ENCODE data around the gene CRADD.
"Not testable (repeated sequence)": the region's sequence is repeated elsewhere in the genome, so short reads cannot be mapped to it uniquely, and the experiment has no call there.

Gene CRADD

DNA sequence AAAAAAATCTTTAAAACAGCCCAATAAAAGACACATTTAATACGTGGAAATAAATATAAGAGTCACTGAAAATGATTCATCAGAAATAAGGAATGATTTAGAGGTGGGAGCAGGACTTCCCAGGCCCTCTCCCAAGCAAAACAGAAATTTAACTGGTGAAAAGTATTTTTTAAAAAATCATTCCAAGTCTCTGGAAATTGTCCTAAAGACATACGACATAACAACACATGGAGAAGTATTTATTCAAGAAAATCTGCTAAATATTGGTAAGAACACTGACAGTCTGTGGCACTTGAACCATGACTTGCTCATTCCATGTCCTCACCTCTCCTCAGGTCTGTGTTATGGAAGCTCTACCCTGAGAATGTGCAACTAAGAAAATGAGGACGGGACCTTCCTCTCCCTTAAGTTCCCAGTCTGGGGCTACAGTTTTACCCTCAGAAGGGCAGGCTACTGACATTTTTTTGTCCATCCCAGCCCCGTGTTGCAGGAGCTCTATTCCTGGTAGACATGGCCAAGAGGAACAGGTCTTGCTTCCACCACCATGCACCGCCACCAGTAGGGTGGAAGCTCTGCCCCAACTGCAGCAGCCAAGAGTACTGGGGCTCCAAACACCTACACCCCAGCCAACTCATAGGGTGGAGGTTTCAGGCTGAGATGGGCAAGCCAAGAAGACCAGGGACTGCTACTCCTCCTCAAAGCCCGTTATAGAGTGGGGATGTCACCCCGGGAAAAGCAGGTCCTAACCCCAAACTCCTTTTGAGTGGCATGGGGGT lies 193.0 kb downstream of the CRADD start:
- peaks cover 0 to 7% of the 10 kb centered on the region in 2 donors for H3K36me3 ChIP-seq (ENCODE audit: control insufficient read depth in 1 of 2, insufficient read depth in 2 of 2, low read length in 2 of 2)
- peaks cover 10 to 46% of the 10 kb centered on the region in 2 donors for H3K9me3 ChIP-seq (ENCODE audit: control insufficient read depth in 1 of 2, low read length in 2 of 2)
- H3K27ac ChIP-seq (ENCODE audit: low read length) = no peak overlapping the region
- no peak overlapping the region for H3K4me3 ChIP-seq (ENCODE audit: low read depth in 1 of 2, low read length in 2 of 2)
- no peaks in the 10 kb centered on the region for H3K27me3 ChIP-seq (ENCODE audit: low read depth, low read length)
- H3K4me1 ChIP-seq (ENCODE audit: control insufficient read depth in 1 of 2, insufficient read depth in 2 of 2, low read length in 2 of 2) = no peaks in the 10 kb centered on the region

DNA sequence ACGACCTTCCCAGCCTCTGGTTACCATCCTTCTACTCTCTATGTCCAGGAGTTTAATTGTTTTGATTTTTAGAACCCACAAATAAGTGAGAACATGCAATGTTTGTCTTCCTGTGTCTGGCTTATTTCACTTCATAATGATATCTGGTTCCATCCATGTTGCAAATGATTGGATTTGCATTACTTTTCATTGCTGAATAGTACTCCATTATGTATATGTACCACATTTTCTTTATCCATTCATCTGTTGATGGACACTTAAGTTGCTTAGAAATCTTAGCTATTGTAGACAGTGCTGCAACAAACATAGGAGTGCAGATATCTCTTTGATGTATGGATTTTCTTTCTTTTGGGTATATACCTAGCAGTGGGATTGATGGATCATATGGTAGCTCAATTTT lies 194.4 kb downstream of the CRADD start:
- H3K9me3 ChIP-seq (ENCODE audit: control insufficient read depth in 1 of 2, low read length in 2 of 2) = peaks cover 3 to 35% of the 10 kb centered on the region in 2 donors
- H3K27me3 ChIP-seq (ENCODE audit: low read depth, low read length); H3K4me3 ChIP-seq (ENCODE audit: low read depth in 1 of 2, low read length in 2 of 2); H3K36me3 ChIP-seq (ENCODE audit: control insufficient read depth in 1 of 2, insufficient read depth in 2 of 2, low read length in 2 of 2); H3K4me1 ChIP-seq (ENCODE audit: control insufficient read depth in 1 of 2, insufficient read depth in 2 of 2, low read length in 2 of 2); H3K27ac ChIP-seq (ENCODE audit: low read length): not testable (repeated sequence)

DNA sequence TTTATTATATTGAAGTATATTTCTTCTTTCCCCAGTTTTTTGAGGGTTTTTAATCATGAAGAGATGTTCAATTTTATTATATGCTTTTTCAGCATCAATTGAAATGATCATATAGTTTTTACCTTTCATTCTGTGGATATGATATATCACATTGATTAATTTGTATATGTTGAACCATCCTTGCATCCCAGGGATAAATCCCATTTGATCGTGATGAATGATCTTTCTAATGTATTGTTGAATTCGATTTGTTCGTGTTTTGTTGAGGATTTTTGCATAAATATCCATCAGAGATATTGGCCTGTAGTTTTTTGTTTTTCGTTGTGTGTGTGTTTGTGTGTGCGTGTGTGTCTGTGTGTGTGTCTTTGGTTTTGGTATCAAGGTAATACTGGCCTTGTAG lies 196.4 kb downstream of the CRADD start:
- H3K9me3 ChIP-seq (ENCODE audit: control insufficient read depth in 1 of 2, low read length in 2 of 2) = peaks cover 3 to 31% of the 10 kb centered on the region in 2 donors
- no peak overlapping the region for H3K4me3 ChIP-seq (ENCODE audit: low read depth in 1 of 2, low read length in 2 of 2)
- H3K27me3 ChIP-seq (ENCODE audit: low read depth, low read length) = no peaks in the 10 kb centered on the region

GRCh38 chr12:93875157-93875556 lies 198.0 kb downstream of the CRADD start:
- peaks cover 0 to 21% of the 10 kb centered on the region in 2 donors for H3K9me3 ChIP-seq (ENCODE audit: control insufficient read depth in 1 of 2, low read length in 2 of 2)
- no peak overlapping the region for H3K27ac ChIP-seq (ENCODE audit: low read length)
- no peak overlapping the region for H3K4me3 ChIP-seq (ENCODE audit: low read depth in 1 of 2, low read length in 2 of 2)
- H3K36me3 ChIP-seq (ENCODE audit: control insufficient read depth in 1 of 2, insufficient read depth in 2 of 2, low read length in 2 of 2) = no peaks in the 10 kb centered on the region
- H3K27me3 ChIP-seq (ENCODE audit: low read depth, low read length) = no peaks in the 10 kb centered on the region
- no peaks in the 10 kb centered on the region for H3K4me1 ChIP-seq (ENCODE audit: control insufficient read depth in 1 of 2, insufficient read depth in 2 of 2, low read length in 2 of 2)

More for the DNA sequence above, 196.4 kb downstream of the CRADD start:
- Histone ChIP-seq H3K27ac (ENCODE audit: low read length) (no peak overlapping the region), H3K4me1 (ENCODE audit: control insufficient read depth in 1 of 2, insufficient read depth in 2 of 2, low read length in 2 of 2) (no peaks in the 10 kb centered on the region), H3K36me3 (ENCODE audit: control insufficient read depth in 1 of 2, insufficient read depth in 2 of 2, low read length in 2 of 2) (no peaks in the 10 kb centered on the region)

DNA sequence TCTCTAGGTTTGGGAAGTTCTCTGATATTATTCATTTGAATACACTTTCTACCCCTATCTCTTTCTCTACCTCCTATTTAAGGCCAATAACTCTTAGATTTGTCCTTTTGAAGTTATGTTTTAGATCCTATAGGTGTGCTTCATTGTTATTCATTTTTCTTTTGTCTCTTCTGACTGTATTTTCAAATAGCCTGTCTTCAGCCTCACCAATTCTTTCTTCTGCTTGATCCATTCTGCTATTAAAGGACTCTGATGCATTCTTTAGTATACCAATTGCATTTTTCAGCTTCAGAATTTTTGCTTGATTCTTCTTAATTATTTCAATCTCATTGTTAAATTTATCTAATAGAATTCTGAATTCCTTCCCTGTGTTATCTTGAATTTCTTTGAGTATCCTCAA lies 199.2 kb downstream of the CRADD start:
- no peaks in the 10 kb centered on the region for H3K36me3 ChIP-seq (ENCODE audit: control insufficient read depth in 1 of 2, insufficient read depth in 2 of 2, low read length in 2 of 2)
- no peak overlapping the region for H3K27ac ChIP-seq (ENCODE audit: low read length)
- no peaks in the 10 kb centered on the region for H3K4me1 ChIP-seq (ENCODE audit: control insufficient read depth in 1 of 2, insufficient read depth in 2 of 2, low read length in 2 of 2)
- peaks cover 0 to 17% of the 10 kb centered on the region in 2 donors for H3K9me3 ChIP-seq (ENCODE audit: control insufficient read depth in 1 of 2, low read length in 2 of 2)
- H3K4me3 ChIP-seq (ENCODE audit: low read depth in 1 of 2, low read length in 2 of 2) = no peak overlapping the region
- no peaks in the 10 kb centered on the region for H3K27me3 ChIP-seq (ENCODE audit: low read depth, low read length)

- peaks cover 0 to 8% of the 10 kb centered on the region in 2 donors for H3K9me3 ChIP-seq (ENCODE audit: control insufficient read depth in 1 of 2, low read length in 2 of 2)
- no peak overlapping the region for H3K27ac ChIP-seq (ENCODE audit: low read length)
- H3K4me1 ChIP-seq (ENCODE audit: control insufficient read depth in 1 of 2, insufficient read depth in 2 of 2, low read length in 2 of 2) = no peaks in the 10 kb centered on the region
- H3K36me3 ChIP-seq (ENCODE audit: control insufficient read depth in 1 of 2, insufficient read depth in 2 of 2, low read length in 2 of 2) = no peaks in the 10 kb centered on the region
- no peak overlapping the region for H3K4me3 ChIP-seq (ENCODE audit: low read depth in 1 of 2, low read length in 2 of 2)
- H3K27me3 ChIP-seq (ENCODE audit: low read depth, low read length) = no peaks in the 10 kb centered on the region
These were observed 200.3 kb downstream of the CRADD start for GRCh38 chr12:93877446-93877845.

- H3K27ac ChIP-seq (ENCODE audit: low read length) = no peak overlapping the region
These were observed 202.6 kb downstream of the CRADD start for GRCh38 chr12:93879476-93880421.

GRCh38 chr12:93880853-93881522 lies 203.8 kb downstream of the CRADD start:
- no peaks in the 10 kb centered on the region for H3K9me3 ChIP-seq (ENCODE audit: control insufficient read depth in 1 of 2, low read length in 2 of 2)
- no peaks in the 10 kb centered on the region for H3K36me3 ChIP-seq (ENCODE audit: control insufficient read depth in 1 of 2, insufficient read depth in 2 of 2, low read length in 2 of 2)

More at GRCh38 chr12:93879476-93880421, 202.6 kb downstream of the CRADD start:
- no peaks in the 10 kb centered on the region for H3K27me3 ChIP-seq (ENCODE audit: low read depth, low read length)
- H3K9me3 ChIP-seq (ENCODE audit: control insufficient read depth in 1 of 2, low read length in 2 of 2) = no peaks in the 10 kb centered on the region
- no peaks in the 10 kb centered on the region for H3K36me3 ChIP-seq (ENCODE audit: control insufficient read depth in 1 of 2, insufficient read depth in 2 of 2, low read length in 2 of 2)
- H3K4me1 ChIP-seq (ENCODE audit: control insufficient read depth in 1 of 2, insufficient read depth in 2 of 2, low read length in 2 of 2) = no peaks in the 10 kb centered on the region
- H3K4me3 ChIP-seq (ENCODE audit: low read depth in 1 of 2, low read length in 2 of 2) = no peak overlapping the region

DNA sequence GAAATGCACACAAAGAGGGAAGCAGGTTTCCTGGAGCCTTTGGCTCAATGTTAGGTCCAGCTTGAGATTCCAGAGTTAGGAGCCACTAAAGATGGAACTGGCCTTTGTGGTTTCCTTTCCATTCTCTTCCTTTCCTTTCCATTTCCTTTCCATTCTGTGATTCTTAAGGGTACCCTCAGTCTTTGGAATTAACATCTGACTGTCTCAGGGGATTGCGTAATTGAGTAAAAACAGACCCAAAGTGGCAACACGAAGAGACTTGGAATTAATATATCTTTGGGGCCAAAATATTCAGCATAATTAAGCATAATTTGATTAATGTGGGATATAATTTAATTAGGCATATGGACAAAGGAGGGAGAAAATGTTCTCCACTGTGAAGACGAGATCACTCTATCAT lies 205.6 kb downstream of the CRADD start:
- no peaks in the 10 kb centered on the region for H3K27me3 ChIP-seq (ENCODE audit: low read depth, low read length)

More at GRCh38 chr12:93880853-93881522, 203.8 kb downstream of the CRADD start:
- no peaks in the 10 kb centered on the region for H3K4me1 ChIP-seq (ENCODE audit: control insufficient read depth in 1 of 2, insufficient read depth in 2 of 2, low read length in 2 of 2)
- no peaks in the 10 kb centered on the region for H3K27me3 ChIP-seq (ENCODE audit: low read depth, low read length)
- no peak overlapping the region for H3K27ac ChIP-seq (ENCODE audit: low read length)
- no peak overlapping the region for H3K4me3 ChIP-seq (ENCODE audit: low read depth in 1 of 2, low read length in 2 of 2)

GRCh38 chr12:93883436-93884154 lies 206.4 kb downstream of the CRADD start:
- H3K9me3 ChIP-seq (ENCODE audit: control insufficient read depth in 1 of 2, low read length in 2 of 2) = no peaks in the 10 kb centered on the region
- H3K4me3 ChIP-seq (ENCODE audit: low read depth in 1 of 2, low read length in 2 of 2) = no peak overlapping the region
- H3K27ac ChIP-seq (ENCODE audit: low read length) = no peak overlapping the region
- no peaks in the 10 kb centered on the region for H3K27me3 ChIP-seq (ENCODE audit: low read depth, low read length)
- H3K4me1 ChIP-seq (ENCODE audit: control insufficient read depth in 1 of 2, insufficient read depth in 2 of 2, low read length in 2 of 2) = no peaks in the 10 kb centered on the region
- H3K36me3 ChIP-seq (ENCODE audit: control insufficient read depth in 1 of 2, insufficient read depth in 2 of 2, low read length in 2 of 2) = no peaks in the 10 kb centered on the region

More for the DNA sequence above, 205.6 kb downstream of the CRADD start:
- Histone ChIP-seq H3K27ac (ENCODE audit: low read length) (no peak overlapping the region), H3K36me3 (ENCODE audit: control insufficient read depth in 1 of 2, insufficient read depth in 2 of 2, low read length in 2 of 2) (no peaks in the 10 kb centered on the region), H3K4me1 (ENCODE audit: control insufficient read depth in 1 of 2, insufficient read depth in 2 of 2, low read length in 2 of 2) (no peaks in the 10 kb centered on the region), H3K9me3 (ENCODE audit: control insufficient read depth in 1 of 2, low read length in 2 of 2) (no peaks in the 10 kb centered on the region), H3K4me3 (ENCODE audit: low read depth in 1 of 2, low read length in 2 of 2) (no peak overlapping the region)

All from muscle layer of duodenum (tissue), 2 donors.